CD8-positive, alpha-beta memory T cell (primary cell): ENCODE data around the gene C18orf63. TPM values are rescaled to one million over a fixed set of nuclear protein-coding genes. Genes with fewer than 3 reads are reported as not detected.

Source experiments
- CTCF ChIA-PET: fragments of 350-600 bp; sonication (Branson Sonifier 250); formaldehyde crosslinking; loops from one replicate; lab custom pipeline; 2021; ENCODE audit warnings: antibody characterized with exemption; lab: Charles Lee
- POLR2A ChIA-PET: fragments of 350-600 bp; sonication (Branson Sonifier 250); formaldehyde crosslinking; loops from one replicate; lab custom pipeline; 2021; ENCODE audit warnings: antibody characterized with exemption; lab: Charles Lee
- DNase-seq, 5 donors: peaks; one replicate each; pipeline versions ENCODE4 v3.0.0 to v3.0.0-alpha.2; 2020 to 2022; ENCODE audit warnings: mixed read lengths in 1 of 5
- H3K27ac ChIP-seq: one replicate; pipeline ENCODE4 v1.7.0; 2013; ENCODE audit warnings: low read depth, mild to moderate bottlenecking, low read length, moderate library complexity
- H3K27me3 ChIP-seq: 2 replicates; pipeline ENCODE4 v1.7.0; 2013; ENCODE audit warnings: low read length, mild to moderate bottlenecking; ENCODE audit not compliant: insufficient read depth, poor library complexity, severe bottlenecking
- H3K36me3 ChIP-seq: 2 replicates; pipeline ENCODE4 v1.7.0; 2013; ENCODE audit warnings: mild to moderate bottlenecking, low read length, moderate library complexity; ENCODE audit not compliant: insufficient read depth
- H3K4me1 ChIP-seq: 2 replicates; pipeline ENCODE4 v1.7.0; 2013; ENCODE audit warnings: mild to moderate bottlenecking, low read length, moderate library complexity; ENCODE audit not compliant: insufficient read depth
- H3K4me3 ChIP-seq: 2 replicates; pipeline ENCODE4 v1.7.0; 2013; ENCODE audit warnings: mild to moderate bottlenecking, low read length
- H3K9me3 ChIP-seq: 2 replicates; pipeline ENCODE4 v1.7.0; 2013; ENCODE audit warnings: mild to moderate bottlenecking, low read length
- H3K27ac Mint-ChIP-seq, 8 donors: one replicate each; pipeline ENCODE4 v1.8.0; 2020 to 2021; ENCODE audit warnings: mixed read lengths in 8 of 8, mild to moderate bottlenecking in 6 of 8, inconsistent platforms in 3 of 8, moderate library complexity in 3 of 8
- H3K27me3 Mint-ChIP-seq, 2 donors: one replicate each; pipeline ENCODE4 v1.8.0; 2020 to 2021; ENCODE audit warnings: mixed read lengths in 2 of 2, mild to moderate bottlenecking in 1 of 2, moderate library complexity in 1 of 2
- H3K36me3 Mint-ChIP-seq, 3 donors: one replicate each; pipeline ENCODE4 v1.8.0; 2020 to 2021; ENCODE audit warnings: mixed read lengths in 3 of 3, inconsistent platforms in 1 of 3, mild to moderate bottlenecking in 1 of 3
- H3K4me1 Mint-ChIP-seq, 3 donors: one replicate each; pipeline ENCODE4 v1.8.0; 2020 to 2021; ENCODE audit warnings: mixed read lengths in 3 of 3, inconsistent platforms in 1 of 3, mild to moderate bottlenecking in 1 of 3
- H3K4me3 Mint-ChIP-seq, 7 donors: one replicate each; pipeline ENCODE4 v1.8.0; 2020 to 2021; ENCODE audit warnings: mixed read lengths in 7 of 7, mild to moderate bottlenecking in 6 of 7, moderate library complexity in 4 of 7, inconsistent platforms in 2 of 7
- H3K9me3 Mint-ChIP-seq, 5 donors: one replicate each; pipeline ENCODE4 v1.8.0; 2020 to 2022; ENCODE audit warnings: mixed read lengths in 5 of 5, mild to moderate bottlenecking in 3 of 5, moderate library complexity in 2 of 5, inconsistent platforms in 1 of 5
- polyA plus RNA-seq: library from polyadenylated mRNA; unstranded; fragments of 300-500 nt; fragmentation: Illumina TruSeq; gene quantifications from one replicate; pipeline ENCODE4 v1.2.3, GENCODE V29; 2021
- total RNA-seq, 2 experiments: library from RNA; stranded (reverse); gene quantifications; one replicate each; pipeline ENCODE4 v1.2.3, GENCODE V29; 2021

C18orf63 gene
- not detected for total RNA-seq
- polyA plus RNA-seq: not detected

DNA sequence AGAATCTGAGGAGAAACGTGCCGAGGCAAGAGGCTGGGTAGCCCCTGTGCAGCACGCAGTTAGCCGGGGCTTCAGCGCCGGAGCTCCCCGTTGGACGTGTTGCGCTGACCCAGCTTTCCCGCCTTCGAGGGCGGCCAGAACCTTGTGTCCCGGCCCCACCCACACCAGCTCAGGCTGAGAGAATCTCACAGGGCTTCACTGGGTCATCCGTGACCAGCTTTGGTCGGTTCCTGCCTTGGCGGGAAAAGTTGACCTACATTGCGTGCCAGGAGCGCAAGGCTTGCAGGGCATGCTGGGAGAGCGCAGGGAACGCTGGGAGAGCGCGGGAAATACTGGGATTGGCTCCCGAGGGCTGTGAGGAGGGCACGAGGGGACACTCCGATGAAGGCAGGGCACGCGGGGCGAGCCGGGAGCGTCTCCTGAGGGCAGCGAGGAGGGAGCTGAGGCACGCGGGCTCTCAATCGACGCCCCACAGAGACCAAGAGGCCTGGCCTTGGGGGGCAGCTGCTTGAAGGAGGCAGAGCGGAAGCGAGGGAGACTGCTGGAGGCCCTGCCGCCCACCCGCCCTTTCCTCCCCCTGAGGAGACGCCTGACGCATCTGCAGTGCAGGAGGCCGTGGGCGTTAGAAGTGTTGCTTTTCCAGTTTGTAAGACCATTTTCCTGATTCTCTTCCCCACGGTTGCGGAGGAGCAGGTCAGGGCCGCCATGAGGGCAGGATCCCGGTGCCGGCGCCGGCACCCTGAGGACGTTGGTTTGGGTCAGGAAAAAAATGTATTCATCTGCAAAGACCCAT, at the start of gene C18orf63:
C18orf63 (plus strand) TSS at position 376 of the 793 bp plus-strand sequence. CDS start 2,027 bp downstream, outside the sequence.
- peaks cover 6 to 25% of the 10 kb centered on the region in 2 donors for H3K27me3 Mint-ChIP-seq
- H3K36me3 ChIP-seq: no peaks in the 10 kb centered on the region
- no peaks in the 10 kb centered on the region for H3K9me3 Mint-ChIP-seq
- H3K27me3 ChIP-seq: no peaks in the 10 kb centered on the region
- no peak for DNase-seq
- H3K27ac Mint-ChIP-seq: no peak within 1 kb of the TSS
- no peaks in the 10 kb centered on the region for H3K4me1 Mint-ChIP-seq
- H3K4me3 ChIP-seq: no peak within 1 kb of the TSS
- H3K27ac ChIP-seq: no peak within 1 kb of the TSS
- no peaks in the 10 kb centered on the region for H3K9me3 ChIP-seq
- ChIA-PET CTCF (interaction anchor here (1.3 kb wide), 1 partner anchor 236 kb away, joined by 3 read pairs; no protein-coding TSS in a partner anchor), POLR2A (no interaction called here)
- no peak within 1 kb of the TSS for H3K4me3 Mint-ChIP-seq
- H3K4me1 ChIP-seq: no peaks in the 10 kb centered on the region
- no peaks in the 10 kb centered on the region for H3K36me3 Mint-ChIP-seq

DNA sequence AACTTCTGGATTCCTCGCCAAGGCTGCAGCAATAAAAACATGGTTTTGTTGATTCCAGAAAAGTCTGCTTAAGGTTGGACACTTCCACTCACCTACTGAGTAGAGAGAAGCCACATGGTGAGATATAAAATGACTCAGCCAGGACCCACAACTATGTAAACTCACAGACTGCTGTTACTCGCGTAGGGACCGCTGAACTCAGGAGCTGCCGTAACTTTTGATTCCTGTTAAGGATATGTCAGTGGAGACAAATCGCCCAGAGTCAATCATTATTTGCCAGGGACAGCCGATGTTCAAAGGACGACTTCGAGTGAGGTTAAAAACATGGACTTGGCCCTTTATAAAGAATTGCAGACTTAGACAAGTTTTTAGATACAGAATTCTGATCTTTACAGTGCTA, 49.5 kb upstream of the C18orf63 start:
- H3K27ac ChIP-seq: no peak overlapping the region

GRCh38 chr18:74268175-74268574, 47.5 kb upstream of the C18orf63 start:
- no peak for DNase-seq
- Histone ChIP-seq H3K27ac (peak overlapping the region; percentile 67), H3K4me3 (no peak overlapping the region), H3K36me3 (no peaks in the 10 kb centered on the region), H3K27me3 (no peaks in the 10 kb centered on the region), H3K9me3 (no peaks in the 10 kb centered on the region), H3K4me1 (no peaks in the 10 kb centered on the region)
- H3K9me3 Mint-ChIP-seq: no peaks in the 10 kb centered on the region
- H3K4me1 Mint-ChIP-seq: peaks cover 0 to 7% (median 0%) of the 10 kb centered on the region in 3 donors
- no peak overlapping the region for H3K27ac Mint-ChIP-seq
- no peaks in the 10 kb centered on the region for H3K27me3 Mint-ChIP-seq
- no peak overlapping the region for H3K4me3 Mint-ChIP-seq
- POLR2A ChIA-PET: interaction anchor here (0.5 kb wide), 1 partner anchor 32 kb away, joined by 5 read pairs; no protein-coding TSS in a partner anchor
- peaks cover 0 to 25% (median 5%) of the 10 kb centered on the region in 3 donors for H3K36me3 Mint-ChIP-seq
- CTCF ChIA-PET: interaction anchor here (0.6 kb wide), 1 partner anchor 223 kb away, joined by 3 read pairs; no protein-coding TSS in a partner anchor

More for the DNA sequence above, 49.5 kb upstream of the C18orf63 start:
- Histone ChIP-seq H3K4me3 (no peak overlapping the region), H3K36me3 (peaks cover 3% of the 10 kb centered on the region), H3K27me3 (no peaks in the 10 kb centered on the region), H3K9me3 (no peaks in the 10 kb centered on the region), H3K4me1 (no peaks in the 10 kb centered on the region)
- Mint-ChIP-seq H3K9me3 (no peaks in the 10 kb centered on the region), H3K36me3 (peaks cover 5 to 40% (median 7%) of the 10 kb centered on the region in 3 donors), H3K4me1 (peaks cover 0 to 7% (median 0%) of the 10 kb centered on the region in 3 donors), H3K4me3 (no peak overlapping the region), H3K27ac (no peak overlapping the region), H3K27me3 (no peaks in the 10 kb centered on the region)
- ChIA-PET POLR2A (no interaction called here), CTCF (no interaction called here)
- no peak for DNase-seq

DNA sequence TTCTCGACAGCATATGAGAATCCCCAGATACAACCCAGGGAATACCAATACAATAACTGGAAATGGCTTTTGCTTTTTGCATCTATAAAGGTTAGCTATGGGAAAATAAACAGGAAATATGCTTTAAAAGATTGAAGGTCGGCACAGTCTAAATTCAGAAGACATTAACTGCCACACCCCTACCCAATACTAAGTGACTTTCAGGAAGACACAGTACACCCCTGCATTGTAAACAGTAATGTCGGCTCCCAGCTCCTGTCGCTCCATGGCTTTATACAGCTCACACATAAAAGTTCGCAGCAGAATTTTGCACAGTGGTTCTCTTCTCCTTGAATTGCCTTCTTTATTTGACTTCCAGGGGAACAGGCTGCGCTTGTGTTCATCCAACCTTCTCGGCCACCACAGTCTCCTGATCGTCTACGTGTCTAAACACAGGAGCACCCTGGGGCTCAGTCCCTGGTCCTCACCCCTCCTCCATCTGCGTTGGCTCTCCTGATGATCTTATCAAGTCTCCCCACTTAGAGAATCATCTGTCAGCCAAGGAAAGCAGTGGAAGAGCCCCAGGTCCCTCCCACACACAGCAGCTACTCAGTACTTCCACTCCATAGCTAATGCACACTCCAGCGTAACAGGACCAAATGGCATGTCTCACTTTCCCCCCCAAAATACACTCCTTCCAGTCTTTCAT, 46.6 kb upstream of the C18orf63 start:
- Histone ChIP-seq H3K36me3 (no peaks in the 10 kb centered on the region), H3K4me3 (no peak overlapping the region), H3K9me3 (no peaks in the 10 kb centered on the region), H3K27ac (peak overlapping the region; percentile 67), H3K4me1 (no peaks in the 10 kb centered on the region), H3K27me3 (no peaks in the 10 kb centered on the region)
- POLR2A ChIA-PET: no interaction called here
- Mint-ChIP-seq H3K4me3 (no peak overlapping the region), H3K27ac (peak overlapping the region in 2 of 8 donors; percentile 29 to 53), H3K4me1 (peaks cover 0 to 7% (median 0%) of the 10 kb centered on the region in 3 donors), H3K9me3 (no peaks in the 10 kb centered on the region), H3K36me3 (peaks cover 1 to 22% (median 5%) of the 10 kb centered on the region in 3 donors), H3K27me3 (no peaks in the 10 kb centered on the region)
- CTCF ChIA-PET: interaction anchor here (0.9 kb wide), 1 partner anchor 73 kb away, joined by 3 read pairs; no protein-coding TSS in a partner anchor
- no peak for DNase-seq

DNA sequence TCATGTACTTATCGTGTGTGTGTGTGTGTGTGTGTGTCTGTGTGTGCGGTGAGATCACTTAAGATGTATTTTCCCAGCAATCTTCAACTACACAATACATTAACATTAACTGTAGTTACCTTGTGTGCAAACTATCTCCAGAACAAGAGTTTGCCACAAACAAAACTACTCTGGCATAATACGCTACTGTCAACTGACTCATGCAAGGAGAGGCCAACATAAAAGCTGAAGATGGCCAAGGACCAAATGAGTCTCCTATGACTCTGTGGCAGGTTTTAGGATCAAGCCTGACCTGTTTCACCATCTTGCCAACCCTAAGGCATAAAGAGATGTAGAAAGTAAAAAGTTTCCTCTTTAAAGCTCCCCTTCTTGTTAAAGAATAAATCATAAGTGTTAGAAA, 44.0 kb upstream of the C18orf63 start:
- H3K4me3 Mint-ChIP-seq: no peak overlapping the region
- CTCF ChIA-PET: no interaction called here
- H3K36me3 Mint-ChIP-seq: peaks cover 0 to 8% (median 5%) of the 10 kb centered on the region in 3 donors
- Histone ChIP-seq H3K9me3 (no peaks in the 10 kb centered on the region), H3K27me3 (no peaks in the 10 kb centered on the region), H3K27ac (no peak overlapping the region), H3K4me1 (no peaks in the 10 kb centered on the region), H3K4me3 (no peak overlapping the region), H3K36me3 (no peaks in the 10 kb centered on the region)
- H3K4me1 Mint-ChIP-seq: peaks cover 0 to 7% (median 3%) of the 10 kb centered on the region in 3 donors
- no peaks in the 10 kb centered on the region for H3K9me3 Mint-ChIP-seq
- no peak for DNase-seq
- no peaks in the 10 kb centered on the region for H3K27me3 Mint-ChIP-seq
- no peak overlapping the region for H3K27ac Mint-ChIP-seq
- POLR2A ChIA-PET: no interaction called here

GRCh38 chr18:74273394-74273793, 42.2 kb upstream of the C18orf63 start:
- Histone ChIP-seq H3K27me3 (no peaks in the 10 kb centered on the region), H3K4me1 (no peaks in the 10 kb centered on the region), H3K4me3 (no peak overlapping the region), H3K9me3 (no peaks in the 10 kb centered on the region), H3K36me3 (no peaks in the 10 kb centered on the region), H3K27ac (no peak overlapping the region)
- no peaks in the 10 kb centered on the region for H3K27me3 Mint-ChIP-seq
- no peak for DNase-seq
- peaks cover 0 to 7% (median 5%) of the 10 kb centered on the region in 3 donors for H3K4me1 Mint-ChIP-seq
- H3K4me3 Mint-ChIP-seq: no peak overlapping the region
- H3K36me3 Mint-ChIP-seq: peaks cover 0 to 12% (median 12%) of the 10 kb centered on the region in 3 donors
- POLR2A ChIA-PET: no interaction called here
- H3K27ac Mint-ChIP-seq: no peak overlapping the region
- CTCF ChIA-PET: no interaction called here
- H3K9me3 Mint-ChIP-seq: no peaks in the 10 kb centered on the region

DNA sequence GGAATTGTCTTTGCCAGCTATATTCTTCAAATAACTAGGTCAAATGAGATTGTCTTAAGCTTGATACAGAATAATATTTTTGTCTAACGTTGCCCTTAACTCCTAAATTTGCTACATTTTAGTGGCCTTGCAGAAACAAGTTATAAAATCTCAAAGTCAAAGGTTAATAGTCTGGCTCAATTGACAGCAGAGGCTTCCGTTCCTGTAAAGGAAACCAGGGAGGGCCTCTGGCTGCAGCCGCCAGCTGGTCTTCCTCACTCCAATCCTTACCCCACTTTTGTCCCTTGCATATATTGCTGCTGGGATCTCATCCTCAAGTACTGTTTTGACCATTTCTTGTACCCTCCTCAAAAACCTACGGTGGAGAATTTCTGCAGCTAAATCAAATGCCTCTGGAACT, 40.9 kb upstream of the C18orf63 start:
- no peak for DNase-seq
- Mint-ChIP-seq H3K4me1 (peaks cover 0 to 5% (median under 1%) of the 10 kb centered on the region in 3 donors), H3K27me3 (no peaks in the 10 kb centered on the region), H3K9me3 (no peaks in the 10 kb centered on the region), H3K27ac (no peak overlapping the region), H3K36me3 (peaks cover 0 to 14% (median 9%) of the 10 kb centered on the region in 3 donors), H3K4me3 (no peak overlapping the region)
- no peaks in the 10 kb centered on the region for H3K36me3 ChIP-seq
- H3K27me3 ChIP-seq: no peaks in the 10 kb centered on the region
- POLR2A ChIA-PET: no interaction called here
- H3K4me3 ChIP-seq: no peak overlapping the region
- CTCF ChIA-PET: no interaction called here
- no peaks in the 10 kb centered on the region for H3K4me1 ChIP-seq
- H3K27ac ChIP-seq: no peak overlapping the region
- H3K9me3 ChIP-seq: no peaks in the 10 kb centered on the region

DNA sequence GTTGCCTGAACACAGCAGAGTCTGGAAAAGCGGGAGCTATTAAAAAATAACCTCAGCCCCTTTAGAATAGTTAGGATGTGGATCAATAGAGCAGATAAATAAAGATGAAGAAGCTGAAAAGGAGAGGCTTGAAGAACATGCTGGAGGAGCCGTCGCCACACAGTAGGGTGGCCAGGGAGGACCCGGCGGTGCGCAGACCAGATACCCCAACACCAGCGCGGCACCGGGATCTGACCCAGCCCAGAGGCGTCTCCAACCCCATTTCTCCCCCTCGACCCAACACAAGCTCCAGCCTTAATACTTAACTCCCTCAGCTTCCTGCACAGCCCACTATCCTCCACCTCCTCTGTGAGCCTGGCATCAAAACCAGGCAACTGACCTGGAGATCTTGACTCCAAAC, 39.9 kb upstream of the C18orf63 start:
- peaks cover 0 to 14% (median 9%) of the 10 kb centered on the region in 3 donors for H3K36me3 Mint-ChIP-seq
- no peaks in the 10 kb centered on the region for H3K9me3 Mint-ChIP-seq
- no peaks in the 10 kb centered on the region for H3K36me3 ChIP-seq
- no peak overlapping the region for H3K27ac Mint-ChIP-seq
- no peaks in the 10 kb centered on the region for H3K4me1 ChIP-seq
- peaks cover under 1 to 5% (median 2%) of the 10 kb centered on the region in 3 donors for H3K4me1 Mint-ChIP-seq
- ChIA-PET CTCF (interaction anchor here (2.1 kb wide), 1 partner anchor 9 kb away, joined by 4 read pairs; no protein-coding TSS in a partner anchor), POLR2A (no interaction called here)
- no peak overlapping the region for H3K27ac ChIP-seq
- no peak overlapping the region for H3K4me3 ChIP-seq
- DNase-seq: no peak
- H3K27me3 ChIP-seq: no peaks in the 10 kb centered on the region
- H3K27me3 Mint-ChIP-seq: peaks cover 0 to under 1% of the 10 kb centered on the region in 2 donors
- no peaks in the 10 kb centered on the region for H3K9me3 ChIP-seq
- H3K4me3 Mint-ChIP-seq: no peak overlapping the region
